ENCODE results near the gene SOX10. TPM values are rescaled to one million over a fixed set of nuclear protein-coding genes. Genes with fewer than 3 reads are reported as not detected.

Gene SOX10
- total RNA-seq, 1 donor from 2014 or later: 5.9 TPM

DNA sequence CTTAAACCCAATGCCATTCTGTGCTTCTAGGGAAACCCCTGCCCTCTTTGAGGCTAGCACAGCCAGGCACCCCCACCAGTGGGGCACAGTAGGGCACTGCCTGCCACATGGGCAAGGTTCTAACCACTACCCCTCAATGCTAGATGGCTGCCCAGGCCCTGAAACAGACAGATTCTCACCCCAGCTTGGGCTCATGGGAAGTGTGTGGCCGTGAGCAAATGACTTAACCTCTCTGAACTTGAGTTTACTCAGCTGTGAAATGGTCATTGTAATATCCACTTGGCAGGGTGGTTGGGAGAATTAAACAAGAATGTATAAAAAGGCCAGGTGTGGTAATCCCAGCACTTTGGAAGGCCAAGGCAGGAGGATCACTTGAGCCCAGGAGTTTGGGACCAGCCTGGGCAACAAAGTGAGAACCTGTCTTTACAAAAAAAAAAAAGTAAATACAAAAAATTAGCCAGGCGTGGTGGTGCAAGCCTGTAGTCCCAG lies 53.4 kb downstream of the SOX10 start:
- no peak for DNase-seq (ENCODE audit: extremely low spot score, unreplicated experiment)
- Mint-ChIP-seq H3K9me3 (no peaks in the 10 kb centered on the region), H3K36me3 (peaks cover 4% of the 10 kb centered on the region), H3K27ac (peak overlapping the region; percentile 26), H3K27me3 (no peaks in the 10 kb centered on the region), H3K4me3 (no peak overlapping the region), H3K4me1 (ENCODE audit: unreplicated experiment) (peaks cover 18% of the 10 kb centered on the region)
- TF ChIP-seq, protein P1, sequence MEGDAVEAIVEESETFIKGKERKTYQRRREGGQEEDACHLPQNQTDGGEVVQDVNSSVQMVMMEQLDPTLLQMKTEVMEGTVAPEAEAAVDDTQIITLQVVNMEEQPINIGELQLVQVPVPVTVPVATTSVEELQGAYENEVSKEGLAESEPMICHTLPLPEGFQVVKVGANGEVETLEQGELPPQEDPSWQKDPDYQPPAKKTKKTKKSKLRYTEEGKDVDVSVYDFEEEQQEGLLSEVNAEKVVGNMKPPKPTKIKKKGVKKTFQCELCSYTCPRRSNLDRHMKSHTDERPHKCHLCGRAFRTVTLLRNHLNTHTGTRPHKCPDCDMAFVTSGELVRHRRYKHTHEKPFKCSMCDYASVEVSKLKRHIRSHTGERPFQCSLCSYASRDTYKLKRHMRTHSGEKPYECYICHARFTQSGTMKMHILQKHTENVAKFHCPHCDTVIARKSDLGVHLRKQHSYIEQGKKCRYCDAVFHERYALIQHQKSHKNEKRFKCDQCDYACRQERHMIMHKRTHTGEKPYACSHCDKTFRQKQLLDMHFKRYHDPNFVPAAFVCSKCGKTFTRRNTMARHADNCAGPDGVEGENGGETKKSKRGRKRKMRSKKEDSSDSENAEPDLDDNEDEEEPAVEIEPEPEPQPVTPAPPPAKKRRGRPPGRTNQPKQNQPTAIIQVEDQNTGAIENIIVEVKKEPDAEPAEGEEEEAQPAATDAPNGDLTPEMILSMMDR (conservative IDR thresholded peaks at IDR 0.05): no peak

DNA sequence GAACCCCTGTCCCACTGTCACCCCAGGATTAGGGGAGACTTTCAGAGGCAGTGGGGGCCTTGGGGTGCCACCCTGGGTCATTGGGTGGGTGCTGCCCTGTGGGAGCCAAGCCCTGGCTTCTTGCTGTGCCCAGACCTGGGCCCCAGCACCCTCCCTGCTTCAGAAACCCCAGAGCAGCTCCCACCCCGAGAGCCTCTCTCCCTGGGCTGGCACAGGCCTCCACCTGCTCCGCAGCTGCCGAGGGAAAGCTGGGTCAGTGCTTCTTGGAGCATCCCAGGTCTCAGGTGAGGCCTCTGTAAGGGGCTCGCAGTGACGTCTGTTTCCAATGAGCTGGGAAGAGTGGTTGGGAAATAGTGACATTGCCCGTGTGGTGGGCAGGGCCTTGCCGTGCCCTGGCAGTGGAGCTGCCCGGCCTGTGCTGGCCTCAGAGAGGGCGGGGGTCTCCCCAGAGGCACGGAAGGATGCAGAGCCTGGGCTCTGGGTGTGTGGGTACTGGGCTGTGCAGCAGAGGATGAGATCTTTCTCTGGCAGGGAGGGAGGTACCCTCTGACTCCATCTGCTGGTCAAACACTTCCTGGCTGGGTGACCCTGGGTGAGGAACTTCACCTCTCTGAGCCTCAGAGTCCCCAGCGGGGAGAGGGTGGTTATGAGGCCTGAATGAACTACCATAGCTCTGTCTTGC lies 53.9 kb downstream of the SOX10 start:
- DNase-seq (ENCODE audit: extremely low spot score, unreplicated experiment): no peak
- H3K27ac Mint-ChIP-seq: peak overlapping the region; percentile 26
- TF ChIP-seq, protein P1 (conservative IDR thresholded peaks at IDR 0.05): peak; percentile 42
- peaks cover 18% of the 10 kb centered on the region for H3K4me1 Mint-ChIP-seq (ENCODE audit: unreplicated experiment)
- H3K27me3 Mint-ChIP-seq: no peaks in the 10 kb centered on the region
- no peak overlapping the region for H3K4me3 Mint-ChIP-seq
- H3K9me3 Mint-ChIP-seq: no peaks in the 10 kb centered on the region
- peaks cover 4% of the 10 kb centered on the region for H3K36me3 Mint-ChIP-seq

DNA sequence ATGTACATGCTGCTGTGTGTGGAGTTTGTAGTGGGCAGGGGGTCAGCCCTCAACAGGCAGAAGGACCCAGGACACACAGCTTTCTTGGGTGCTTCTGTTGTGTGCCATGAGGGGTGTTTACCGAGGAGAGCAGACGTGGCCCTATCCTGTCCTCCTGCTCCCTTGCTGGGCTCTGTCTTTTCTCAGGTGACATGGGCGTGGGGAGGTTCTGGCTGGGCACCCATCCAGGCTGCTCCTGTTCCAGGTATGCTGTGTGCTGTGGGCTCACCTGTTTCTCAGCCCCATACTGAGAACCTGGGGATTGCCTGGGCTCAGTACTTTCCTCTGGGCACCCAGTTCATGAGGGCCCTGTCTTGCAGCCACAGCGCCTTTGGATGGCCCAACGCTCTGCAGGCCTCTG lies 55.0 kb downstream of the SOX10 start:
- no peak overlapping the region for H3K27ac Mint-ChIP-seq
- H3K4me3 Mint-ChIP-seq: no peak overlapping the region
- no peaks in the 10 kb centered on the region for H3K27me3 Mint-ChIP-seq
- H3K4me1 Mint-ChIP-seq (ENCODE audit: unreplicated experiment): peaks cover 18% of the 10 kb centered on the region
- TF ChIP-seq, protein P1 (conservative IDR thresholded peaks at IDR 0.05): no peak
- H3K36me3 Mint-ChIP-seq: peaks cover 4% of the 10 kb centered on the region
- no peaks in the 10 kb centered on the region for H3K9me3 Mint-ChIP-seq
- no peak for DNase-seq (ENCODE audit: extremely low spot score, unreplicated experiment)

DNA sequence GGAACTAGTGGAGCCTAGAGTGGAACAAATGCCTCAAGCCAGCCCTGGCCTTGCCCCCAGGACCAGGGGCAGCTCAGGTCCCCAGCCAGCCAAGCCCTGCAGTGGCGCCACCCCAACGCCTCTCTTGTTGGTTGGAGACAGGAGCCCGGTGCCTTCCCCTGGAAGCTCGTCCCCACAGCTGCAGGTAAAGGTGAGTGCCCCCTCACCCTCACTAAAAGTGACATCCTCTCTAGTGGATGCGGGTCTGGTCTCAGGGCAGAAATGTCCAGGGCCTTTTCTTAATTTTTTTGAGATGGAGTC lies 56.8 kb downstream of the SOX10 start:
- H3K27ac Mint-ChIP-seq: no peak overlapping the region
- H3K4me3 Mint-ChIP-seq: no peak overlapping the region
- peaks cover 7% of the 10 kb centered on the region for H3K36me3 Mint-ChIP-seq
- no peaks in the 10 kb centered on the region for H3K9me3 Mint-ChIP-seq
- TF ChIP-seq, protein P1 (conservative IDR thresholded peaks at IDR 0.05): no peak
- peaks cover 4% of the 10 kb centered on the region for H3K4me1 Mint-ChIP-seq (ENCODE audit: unreplicated experiment)
- H3K27me3 Mint-ChIP-seq: no peaks in the 10 kb centered on the region
- no peak for DNase-seq (ENCODE audit: extremely low spot score, unreplicated experiment)

DNA sequence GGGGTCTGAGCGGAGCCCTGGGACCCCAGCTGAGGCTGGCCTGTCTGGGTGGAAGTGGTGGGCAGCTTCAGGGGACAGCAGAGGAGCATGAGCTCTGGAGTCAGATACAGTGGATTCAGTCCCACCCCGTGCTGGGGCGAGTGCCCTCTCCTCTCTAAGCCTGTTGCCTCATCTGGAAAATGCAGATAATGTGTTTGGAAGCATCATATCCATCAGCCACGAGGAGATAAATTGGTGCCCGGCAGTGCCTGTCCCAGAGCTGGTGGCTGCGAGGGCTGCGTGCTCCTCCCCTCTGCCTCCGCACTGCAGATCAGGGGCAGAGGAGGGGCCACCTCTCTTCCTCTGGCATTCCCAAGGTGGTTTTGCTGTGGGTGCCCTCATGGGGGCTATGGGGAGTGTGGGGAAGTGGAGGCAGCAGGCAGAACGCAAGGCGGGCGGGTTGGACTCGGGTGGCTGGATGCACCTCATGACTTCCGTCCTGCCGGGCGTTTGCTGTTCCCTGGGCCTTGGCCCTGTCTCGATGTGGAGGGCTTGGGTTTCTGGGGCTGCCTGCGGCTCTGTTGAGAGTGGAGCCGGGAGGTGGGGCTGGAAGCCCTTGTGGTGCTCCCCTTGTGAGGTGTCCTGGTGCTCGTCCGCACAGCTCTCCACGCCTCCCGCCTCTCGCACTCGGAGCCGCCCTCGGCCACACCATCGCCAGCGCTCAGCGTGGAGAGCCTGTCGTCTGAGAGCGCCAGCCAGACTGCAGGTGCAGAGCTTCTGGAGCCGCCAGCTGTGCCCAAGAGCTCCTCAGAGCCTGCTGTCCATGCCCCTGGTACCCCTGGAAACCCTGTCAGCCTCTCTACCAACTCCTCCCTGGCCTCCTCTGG lies 57.4 kb downstream of the SOX10 start:
- Mint-ChIP-seq H3K36me3 (peaks cover 7% of the 10 kb centered on the region), H3K4me3 (no peak overlapping the region), H3K27me3 (no peaks in the 10 kb centered on the region), H3K4me1 (ENCODE audit: unreplicated experiment) (peaks cover 3% of the 10 kb centered on the region), H3K9me3 (no peaks in the 10 kb centered on the region), H3K27ac (no peak overlapping the region)
- DNase-seq (ENCODE audit: extremely low spot score, unreplicated experiment): no peak
- TF ChIP-seq, protein P1 (conservative IDR thresholded peaks at IDR 0.05): no peak
